ENCODE data around the gene SLC35F5.
"Not testable (repeated sequence)": the region's sequence is repeated elsewhere in the genome, so short reads cannot be mapped to it uniquely, and the experiment has no call there.

Gene SLC35F5

DNA sequence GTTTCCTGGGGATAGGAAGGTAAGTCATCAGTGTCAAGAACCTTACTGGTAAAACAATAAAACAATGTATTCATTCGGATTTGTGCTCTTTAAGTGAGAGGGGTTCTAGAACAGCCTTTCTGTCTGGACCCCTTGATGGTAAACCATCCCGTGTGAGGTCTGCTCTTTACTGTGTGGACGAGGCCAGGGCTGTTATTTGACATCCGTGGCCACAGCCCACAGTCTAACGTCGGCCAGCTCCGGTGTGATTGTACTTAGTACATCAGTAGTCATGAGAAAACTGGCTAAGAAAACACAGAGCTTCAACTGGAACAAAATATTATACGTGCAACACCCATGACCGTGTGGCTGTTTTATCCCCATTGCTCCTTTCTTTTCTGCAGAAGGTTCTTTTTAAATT lies 62.0 kb downstream of the SLC35F5 start:
- DNase-seq (ENCODE audit: low read depth): no peak

DNA sequence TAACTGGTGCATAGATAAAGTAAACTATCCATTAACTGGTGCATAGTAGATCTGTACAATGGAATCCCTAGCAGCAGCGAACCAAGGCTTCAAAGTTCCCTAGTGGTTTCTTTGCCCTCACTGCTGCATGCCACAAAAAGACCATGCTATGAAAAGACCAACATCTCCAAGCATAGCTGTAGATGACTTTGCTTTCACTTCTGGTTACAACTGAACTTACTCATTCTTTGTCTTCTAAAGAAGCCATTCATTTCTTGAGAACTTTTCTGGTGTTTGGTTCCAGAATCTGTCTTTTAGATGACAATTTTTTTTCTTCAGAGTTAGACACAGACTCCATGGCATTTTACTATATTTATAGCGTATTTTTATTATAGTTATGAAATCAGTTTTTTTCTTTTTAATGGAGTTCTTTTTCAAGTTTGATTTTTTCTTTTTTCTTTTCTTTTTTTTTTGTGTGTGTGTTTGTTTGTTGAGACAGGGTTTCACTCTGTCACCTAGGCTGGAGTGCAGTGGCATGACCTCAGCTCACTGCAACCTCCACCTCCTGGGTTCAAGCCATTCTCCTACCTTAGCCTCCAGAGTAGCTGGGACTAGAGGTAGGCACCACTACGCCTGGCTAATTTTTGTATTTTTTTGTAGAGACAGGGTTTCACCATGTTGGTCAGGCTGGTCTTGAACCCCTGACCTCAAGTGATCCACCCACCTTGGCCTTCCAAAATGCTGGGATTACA lies 63.6 kb downstream of the SLC35F5 start:
- no peak for DNase-seq (ENCODE audit: low read depth)

- DNase-seq (ENCODE audit: low read depth): not testable (repeated sequence)
Measured at GRCh38 chr2:113690871-113691270, 65.6 kb downstream of the SLC35F5 start.

- DNase-seq (ENCODE audit: low read depth): no peak
Measured at GRCh38 chr2:113686537-113686936, 69.9 kb downstream of the SLC35F5 start.

DNA sequence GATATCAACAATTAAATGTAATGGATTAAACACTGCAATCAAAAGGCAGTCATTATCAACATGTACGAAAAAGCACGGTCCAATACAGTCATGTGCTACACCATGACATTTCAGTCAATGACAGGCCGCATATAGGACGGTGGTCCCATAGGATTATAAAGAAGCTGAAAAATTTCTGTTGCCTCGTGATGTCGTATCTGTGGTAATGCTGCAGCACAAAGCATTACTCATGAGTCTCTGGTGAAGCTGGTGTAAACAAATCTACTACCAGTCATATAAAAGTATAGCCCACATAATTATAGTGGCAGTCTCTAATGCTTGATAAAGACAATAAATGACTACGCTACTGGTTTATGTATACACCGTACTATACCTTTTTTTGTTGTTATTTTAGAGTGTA lies 71.0 kb downstream of the SLC35F5 start:
- no peak for DNase-seq (ENCODE audit: low read depth)

- no peak for DNase-seq (ENCODE audit: low read depth)
Measured at GRCh38 chr2:113679457-113679856, 77.0 kb downstream of the SLC35F5 start.

- DNase-seq (ENCODE audit: low read depth): no peak
Measured at GRCh38 chr2:113677330-113677729, 79.1 kb downstream of the SLC35F5 start.

DNA sequence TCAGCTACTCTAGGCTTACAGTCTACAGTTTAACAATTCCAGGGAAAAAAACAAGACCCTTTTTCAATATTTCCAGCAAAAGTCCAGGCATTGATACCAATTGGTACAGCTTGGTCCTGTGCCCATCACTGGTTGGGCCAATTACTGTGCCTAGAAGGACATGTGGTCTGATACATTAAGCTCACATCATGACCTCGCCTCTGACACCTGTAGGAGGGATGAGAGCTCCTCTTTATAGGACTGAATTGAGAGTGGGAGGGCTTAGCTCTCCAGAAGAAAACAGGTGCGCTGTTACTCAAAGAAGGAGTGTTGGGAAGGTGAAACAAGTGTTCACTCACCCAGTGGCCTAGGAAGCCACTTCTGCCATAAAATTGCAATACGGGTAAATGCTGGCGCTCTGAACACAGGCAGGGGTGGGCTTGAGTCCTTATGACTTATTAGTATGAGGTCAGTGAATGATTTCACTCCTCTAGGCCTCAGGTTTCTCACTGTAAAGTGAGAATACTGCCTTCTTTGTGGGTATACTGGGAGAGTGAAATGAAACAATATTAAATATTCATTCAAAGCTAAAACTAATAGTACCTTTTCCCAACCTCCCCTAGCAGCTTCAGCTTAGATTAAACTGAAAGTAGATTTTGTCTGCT lies 79.7 kb downstream of the SLC35F5 start:
- DNase-seq (ENCODE audit: low read depth): no peak

GRCh38 chr2:113675875-113676274 lies 80.6 kb downstream of the SLC35F5 start:
- DNase-seq (ENCODE audit: low read depth): no peak

DNA sequence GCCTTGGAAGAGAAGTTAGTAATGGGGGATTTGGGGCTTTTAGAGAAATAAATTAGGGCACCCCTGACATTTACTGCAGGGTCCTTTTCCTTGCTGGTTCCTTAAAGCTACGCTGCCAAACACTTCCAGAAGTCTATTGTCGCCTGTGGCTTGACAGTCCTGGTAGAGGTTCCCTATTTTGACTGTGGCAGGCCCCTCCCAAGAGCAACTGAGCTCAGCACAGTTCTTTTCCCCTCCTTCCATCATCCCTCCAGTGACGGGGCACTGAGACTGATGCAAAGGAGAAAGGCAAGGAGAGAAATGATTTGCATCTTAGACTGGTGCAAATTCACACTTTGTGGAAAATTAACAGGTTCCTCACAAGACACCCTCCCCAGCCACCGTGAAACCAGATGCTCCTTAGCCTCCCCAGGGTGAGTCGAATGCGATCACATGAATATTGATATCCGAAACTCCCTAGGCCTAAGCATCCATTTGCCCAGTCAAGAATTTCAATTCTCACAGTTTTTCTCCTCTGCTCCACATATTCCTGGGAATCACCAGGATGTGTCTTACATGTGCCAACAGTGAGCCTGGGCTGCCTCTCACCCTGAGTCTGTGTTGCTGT lies 84.0 kb downstream of the SLC35F5 start:
- DNase-seq (ENCODE audit: low read depth): no peak

DNA sequence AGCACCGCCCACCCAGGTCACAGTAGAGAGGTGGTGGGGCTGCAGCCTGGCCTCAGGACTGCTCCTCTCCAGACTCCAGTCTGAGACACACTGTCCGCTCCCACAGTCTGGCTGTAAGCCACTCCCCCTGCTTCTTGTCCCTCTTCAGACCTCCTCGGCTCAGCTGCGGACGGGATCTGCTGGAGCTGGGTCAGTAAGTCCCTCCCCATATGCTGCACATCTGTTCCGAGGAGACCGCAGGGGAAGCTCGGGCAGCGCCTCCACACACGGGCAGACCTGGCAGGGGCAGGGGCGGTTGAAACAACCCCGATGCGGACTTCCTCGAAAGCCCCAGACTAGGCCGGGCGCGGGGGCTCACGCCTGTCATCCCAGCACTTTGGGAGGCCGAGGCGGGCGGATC lies 87.4 kb downstream of the SLC35F5 start:
- not testable (repeated sequence) for DNase-seq (ENCODE audit: low read depth)

GRCh38 chr2:113664761-113665533 lies 91.5 kb downstream of the SLC35F5 start:
- DNase-seq (ENCODE audit: low read depth): not testable (repeated sequence)

DNA sequence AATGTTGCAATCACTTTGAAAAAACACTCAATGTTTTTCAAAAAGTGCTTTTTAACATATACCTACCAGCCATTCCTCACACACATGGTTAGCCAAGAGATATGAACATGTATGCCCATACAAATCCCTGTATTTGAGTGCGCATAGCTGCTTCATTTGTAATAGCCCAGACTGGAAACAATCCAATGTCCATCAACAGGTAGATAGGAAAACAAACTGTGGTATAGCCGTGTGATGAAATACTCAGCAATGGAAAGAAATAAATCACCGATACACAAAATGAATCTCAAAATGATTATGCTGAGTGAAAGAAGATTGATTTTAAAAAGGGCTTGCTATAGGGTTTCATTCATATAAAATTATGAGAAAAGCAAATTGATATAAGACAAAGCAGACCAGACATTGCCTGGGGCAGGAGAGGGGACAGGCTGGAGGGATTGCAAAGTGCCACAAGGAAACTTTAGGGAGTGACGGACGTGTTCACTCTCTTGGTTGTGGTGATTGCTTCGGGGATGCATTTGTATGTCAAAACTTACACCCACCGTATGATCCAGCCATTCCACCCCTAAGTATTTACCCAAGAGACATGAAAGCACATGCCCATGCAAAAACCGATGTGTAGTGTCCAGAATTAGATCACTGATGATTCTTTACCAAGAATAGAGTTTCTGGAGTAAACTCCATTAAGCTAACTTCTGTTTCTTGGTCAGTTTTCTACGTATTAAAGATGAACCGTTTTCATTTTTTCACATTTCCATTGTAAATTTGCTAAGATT lies 93.0 kb downstream of the SLC35F5 start:
- not testable (repeated sequence) for DNase-seq (ENCODE audit: low read depth)

Data from stimulated activated CD8-positive, alpha-beta memory T cell treated with anti-CD3 and anti-CD28 coated beads, Interleukin-15, amount 100 ng/mL, for 1 hour (primary cell).